Measurements from ENCODE around the gene TDRKH.
"Not testable (repeated sequence)": the region's sequence is repeated elsewhere in the genome, so short reads cannot be mapped to it uniquely, and the experiment has no call there.

TDRKH gene

GRCh38 chr1:151737479-151737878, 52.8 kb downstream of the TDRKH start:
- no peak for ATAC-seq (ENCODE audit: insufficient read depth, low read depth)

GRCh38 chr1:151737026-151737425, 53.3 kb downstream of the TDRKH start:
- no peak overlapping the region for H3K4me3 ChIP-seq (ENCODE audit: low read depth in 1 of 2, low read length in 2 of 2)
- no peak overlapping the region for H3K27ac ChIP-seq (ENCODE audit: low read length)
- H3K4me1 ChIP-seq (ENCODE audit: insufficient read depth, low read length): no peaks in the 10 kb centered on the region
- H2AFZ ChIP-seq (ENCODE audit: low read depth, low read length): no peak overlapping the region
- no peaks in the 10 kb centered on the region for H3K27me3 ChIP-seq (ENCODE audit: insufficient read depth, low read length, poor library complexity)
- H3K79me2 ChIP-seq (ENCODE audit: insufficient read depth, low read length): no peaks in the 10 kb centered on the region
- no peak for TF ChIP-seq CTCF (IDR thresholded peaks at IDR 0.05; ENCODE audit: borderline replicate concordance, extremely low read depth, low read length, poor library complexity, severe bottlenecking)
- TF ChIP-seq EZH2 (IDR thresholded peaks at IDR 0.05; ENCODE audit: borderline replicate concordance, low read depth, low read length, severe bottlenecking): no peak
- H4K20me1 ChIP-seq (ENCODE audit: insufficient read depth, low read length): no peaks in the 10 kb centered on the region
- no peaks in the 10 kb centered on the region for H3K36me3 ChIP-seq (ENCODE audit: insufficient read depth, low read length)
- H3K9me3 ChIP-seq (ENCODE audit: insufficient read depth, low read length, severe bottlenecking): peaks cover 12% of the 10 kb centered on the region
- DNase-seq: no peak
- H3K9ac ChIP-seq (ENCODE audit: low read depth, low read length): no peak overlapping the region
- no peak overlapping the region for H3K4me2 ChIP-seq (ENCODE audit: insufficient read depth, low read length)
- ATAC-seq (ENCODE audit: insufficient read depth, low read depth): no peak

More at GRCh38 chr1:151737479-151737878, 52.8 kb downstream of the TDRKH start:
- Histone ChIP-seq H3K4me1 (ENCODE audit: insufficient read depth, low read length) (no peaks in the 10 kb centered on the region), H3K27ac (ENCODE audit: low read length) (no peak overlapping the region), H3K4me3 (ENCODE audit: low read depth in 1 of 2, low read length in 2 of 2) (no peak overlapping the region), H3K4me2 (ENCODE audit: insufficient read depth, low read length) (no peak overlapping the region), H3K79me2 (ENCODE audit: insufficient read depth, low read length) (no peaks in the 10 kb centered on the region), H3K9me3 (ENCODE audit: insufficient read depth, low read length, severe bottlenecking) (peaks cover 12% of the 10 kb centered on the region), H3K36me3 (ENCODE audit: insufficient read depth, low read length) (no peaks in the 10 kb centered on the region), H2AFZ (ENCODE audit: low read depth, low read length) (no peak overlapping the region), H4K20me1 (ENCODE audit: insufficient read depth, low read length) (no peaks in the 10 kb centered on the region), H3K9ac (ENCODE audit: low read depth, low read length) (no peak overlapping the region), H3K27me3 (ENCODE audit: insufficient read depth, low read length, poor library complexity) (peaks cover 3% of the 10 kb centered on the region)
- DNase-seq: no peak
- TF ChIP-seq CTCF (IDR thresholded peaks at IDR 0.05; ENCODE audit: borderline replicate concordance, extremely low read depth, low read length, poor library complexity, severe bottlenecking) (no peak), EZH2 (IDR thresholded peaks at IDR 0.05; ENCODE audit: borderline replicate concordance, low read depth, low read length, severe bottlenecking) (no peak)

- H3K9me3 ChIP-seq (ENCODE audit: insufficient read depth, low read length, severe bottlenecking): peaks cover 12% of the 10 kb centered on the region
- not testable (repeated sequence) for H2AFZ ChIP-seq (ENCODE audit: low read depth, low read length); ATAC-seq (ENCODE audit: insufficient read depth, low read depth); H3K27me3 ChIP-seq (ENCODE audit: insufficient read depth, low read length, poor library complexity); DNase-seq; H3K9ac ChIP-seq (ENCODE audit: low read depth, low read length); H3K36me3 ChIP-seq (ENCODE audit: insufficient read depth, low read length); H3K79me2 ChIP-seq (ENCODE audit: insufficient read depth, low read length); H4K20me1 ChIP-seq (ENCODE audit: insufficient read depth, low read length); H3K4me1 ChIP-seq (ENCODE audit: insufficient read depth, low read length); H3K27ac ChIP-seq (ENCODE audit: low read length); H3K4me2 ChIP-seq (ENCODE audit: insufficient read depth, low read length); H3K4me3 ChIP-seq (ENCODE audit: low read depth in 1 of 2, low read length in 2 of 2)
These were observed 56.3 kb downstream of the TDRKH start for GRCh38 chr1:151733995-151734394.

GRCh38 chr1:151733126-151733525, 57.2 kb downstream of the TDRKH start:
- DNase-seq (no peak), ATAC-seq (ENCODE audit: insufficient read depth, low read depth) (no peak)
- H3K79me2 ChIP-seq (ENCODE audit: insufficient read depth, low read length): no peaks in the 10 kb centered on the region
- H3K36me3 ChIP-seq (ENCODE audit: insufficient read depth, low read length): no peaks in the 10 kb centered on the region
- H3K4me2 ChIP-seq (ENCODE audit: insufficient read depth, low read length): no peak overlapping the region
- peaks cover 11% of the 10 kb centered on the region for H3K9me3 ChIP-seq (ENCODE audit: insufficient read depth, low read length, severe bottlenecking)
- H3K4me1 ChIP-seq (ENCODE audit: insufficient read depth, low read length): no peaks in the 10 kb centered on the region
- H3K27me3 ChIP-seq (ENCODE audit: insufficient read depth, low read length, poor library complexity): peaks cover 4% of the 10 kb centered on the region
- no peak overlapping the region for H3K27ac ChIP-seq (ENCODE audit: low read length)
- no peaks in the 10 kb centered on the region for H4K20me1 ChIP-seq (ENCODE audit: insufficient read depth, low read length)
- H3K9ac ChIP-seq (ENCODE audit: low read depth, low read length): no peak overlapping the region
- TF ChIP-seq CTCF (IDR thresholded peaks at IDR 0.05; ENCODE audit: borderline replicate concordance, extremely low read depth, low read length, poor library complexity, severe bottlenecking) (no peak), EZH2 (IDR thresholded peaks at IDR 0.05; ENCODE audit: borderline replicate concordance, low read depth, low read length, severe bottlenecking) (no peak)
- no peak overlapping the region for H2AFZ ChIP-seq (ENCODE audit: low read depth, low read length)
- no peak overlapping the region for H3K4me3 ChIP-seq (ENCODE audit: low read depth in 1 of 2, low read length in 2 of 2)

All from DND-41 (cell line).